Natural killer cell (primary cell): ENCODE measurements around the gene ACTC1. TPM values are rescaled to one million over a fixed set of nuclear protein-coding genes. Genes with fewer than 3 reads are reported as not detected.
"Not testable (repeated sequence)": the region's sequence is repeated elsewhere in the genome, so short reads cannot be mapped to it uniquely, and the experiment has no call there.

Experiments used
- ATAC-seq, 3 donors: fragments of 150-1000 bp in 2 of 3; fragments of 200-7000 bp in 1 of 3; cut with Tn5 transposase; 1 replicate in 1 of 3; 2 replicates in 2 of 3; pipeline ENCODE4 v1.10.0; 2021; ENCODE audit warnings: mild to moderate bottlenecking in 2 of 3, moderate library complexity in 2 of 3
- DNase-seq, 2 donors: peaks; one replicate each; pipeline versions ENCODE4 v3.0.0 to v3.0.0-alpha.2; 2013 to 2021; ENCODE audit warnings: mixed read lengths in 1 of 2
- H3K27ac ChIP-seq: one replicate; pipeline ENCODE4 v1.5.1; 2013; ENCODE audit warnings: mild to moderate bottlenecking, low read length
- H3K27me3 ChIP-seq: one replicate; pipeline ENCODE4 v1.6.1; 2013; ENCODE audit warnings: low read length; ENCODE audit not compliant: control insufficient read depth, insufficient read depth
- H3K36me3 ChIP-seq: one replicate; pipeline ENCODE4 v1.6.1; 2013; ENCODE audit warnings: low read length; ENCODE audit not compliant: control insufficient read depth, insufficient read depth
- H3K4me1 ChIP-seq: one replicate; pipeline ENCODE4 v1.6.1; 2013; ENCODE audit warnings: low read length; ENCODE audit not compliant: control insufficient read depth, insufficient read depth
- H3K4me3 ChIP-seq: one replicate; pipeline ENCODE4 v1.5.1; 2013; ENCODE audit warnings: low read length
- H3K9me3 ChIP-seq: one replicate; pipeline ENCODE4 v1.6.1; 2013; ENCODE audit warnings: low read length; ENCODE audit not compliant: control insufficient read depth, insufficient read depth
- H3K27ac Mint-ChIP-seq, 2 donors: one replicate each; pipeline ENCODE4 v1.8.0; 2022; ENCODE audit warnings: mild to moderate bottlenecking in 2 of 2, mixed read lengths in 2 of 2, moderate library complexity in 1 of 2
- H3K27me3 Mint-ChIP-seq, 2 donors: one replicate each; pipeline ENCODE4 v1.8.0; 2022; ENCODE audit warnings: low read depth in 2 of 2, mixed read lengths in 2 of 2
- H3K36me3 Mint-ChIP-seq: one replicate; pipeline ENCODE4 v1.8.0; 2022; ENCODE audit warnings: mixed read lengths
- H3K4me1 Mint-ChIP-seq, 2 donors: one replicate each; pipeline ENCODE4 v1.8.0; 2022; ENCODE audit warnings: mixed read lengths in 2 of 2
- H3K4me3 Mint-ChIP-seq: one replicate; pipeline ENCODE4 v1.8.0; 2022; ENCODE audit warnings: mild to moderate bottlenecking, moderate library complexity, mixed read lengths
- H3K9me3 Mint-ChIP-seq, 2 donors: one replicate each; pipeline ENCODE4 v1.8.0; 2022; ENCODE audit warnings: mixed read lengths in 2 of 2
- WGBS: methylation state at CpG from one replicate; pipeline ENCODE4 v1.1.7; 2013; ENCODE audit warnings: missing lambda C conversion rate; ENCODE audit not compliant: insufficient coverage; 5-methylcytosine and 5-hydroxymethylcytosine counted together
- intact Hi-C: fragments of 100-400 bp; cut with micrococcal nuclease; formaldehyde crosslinking; loops from one replicate; pipeline ENCODE4 v1.14.2; 2022
- total RNA-seq, 4 donors: library from RNA; stranded (reverse); fragments of 120-200 nt in 1 of 4; gene quantifications; one replicate each; pipeline versions ENCODE4 v1.2.3 to v1.2.4, GENCODE V29; 2013 to 2022
- TF ChIP-seq, protein P1 (sequence below): fragments of 200-600 bp; IDR thresholded peaks from one replicate; pipeline ENCODE4 v1.8.0; 2022; ENCODE audit warnings: antibody characterized with exemption

ACTC1 gene
- total RNA-seq, 3 donors from 2014 or later (not counting 1 experiment from before 2014, with no cell fraction given): not detected

DNA sequence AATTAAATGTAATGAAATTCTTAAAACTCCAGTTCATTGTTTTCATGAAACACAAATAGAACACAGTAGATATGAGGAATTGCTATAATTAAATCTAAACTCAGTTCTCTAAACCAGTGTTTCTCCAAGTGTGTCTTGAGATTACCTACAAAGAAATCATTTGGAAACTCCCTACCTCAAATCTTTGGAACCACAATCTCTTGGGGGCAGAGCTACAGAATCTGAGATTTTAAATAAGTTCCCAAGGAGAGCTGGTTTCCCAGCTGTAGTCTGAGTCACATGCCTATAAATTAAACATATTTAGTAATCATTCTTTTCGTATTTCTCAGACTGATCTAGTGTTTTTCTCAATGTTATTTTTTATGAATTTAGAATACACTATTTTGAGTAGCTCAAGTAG is 17.0 kb upstream of the ACTC1 start:
- Histone ChIP-seq H3K4me3 (no peak overlapping the region), H3K27ac (no peak overlapping the region), H3K9me3 (no peaks in the 10 kb centered on the region), H3K4me1 (no peaks in the 10 kb centered on the region), H3K27me3 (no peaks in the 10 kb centered on the region), H3K36me3 (no peaks in the 10 kb centered on the region)
- Mint-ChIP-seq H3K4me3 (no peak overlapping the region), H3K9me3 (no peaks in the 10 kb centered on the region), H3K36me3 (no peaks in the 10 kb centered on the region), H3K27me3 (peaks cover 14 to 59% of the 10 kb centered on the region in 2 donors), H3K4me1 (no peaks in the 10 kb centered on the region), H3K27ac (no peak overlapping the region)
- WGBS: no CpG with 5 or more reads among the region's 1 CpG
- TF ChIP-seq, protein P1, sequence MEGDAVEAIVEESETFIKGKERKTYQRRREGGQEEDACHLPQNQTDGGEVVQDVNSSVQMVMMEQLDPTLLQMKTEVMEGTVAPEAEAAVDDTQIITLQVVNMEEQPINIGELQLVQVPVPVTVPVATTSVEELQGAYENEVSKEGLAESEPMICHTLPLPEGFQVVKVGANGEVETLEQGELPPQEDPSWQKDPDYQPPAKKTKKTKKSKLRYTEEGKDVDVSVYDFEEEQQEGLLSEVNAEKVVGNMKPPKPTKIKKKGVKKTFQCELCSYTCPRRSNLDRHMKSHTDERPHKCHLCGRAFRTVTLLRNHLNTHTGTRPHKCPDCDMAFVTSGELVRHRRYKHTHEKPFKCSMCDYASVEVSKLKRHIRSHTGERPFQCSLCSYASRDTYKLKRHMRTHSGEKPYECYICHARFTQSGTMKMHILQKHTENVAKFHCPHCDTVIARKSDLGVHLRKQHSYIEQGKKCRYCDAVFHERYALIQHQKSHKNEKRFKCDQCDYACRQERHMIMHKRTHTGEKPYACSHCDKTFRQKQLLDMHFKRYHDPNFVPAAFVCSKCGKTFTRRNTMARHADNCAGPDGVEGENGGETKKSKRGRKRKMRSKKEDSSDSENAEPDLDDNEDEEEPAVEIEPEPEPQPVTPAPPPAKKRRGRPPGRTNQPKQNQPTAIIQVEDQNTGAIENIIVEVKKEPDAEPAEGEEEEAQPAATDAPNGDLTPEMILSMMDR: no peak
- intact Hi-C loops: no loop called here
- DNase-seq: no peak
- ATAC-seq: no peak

DNA sequence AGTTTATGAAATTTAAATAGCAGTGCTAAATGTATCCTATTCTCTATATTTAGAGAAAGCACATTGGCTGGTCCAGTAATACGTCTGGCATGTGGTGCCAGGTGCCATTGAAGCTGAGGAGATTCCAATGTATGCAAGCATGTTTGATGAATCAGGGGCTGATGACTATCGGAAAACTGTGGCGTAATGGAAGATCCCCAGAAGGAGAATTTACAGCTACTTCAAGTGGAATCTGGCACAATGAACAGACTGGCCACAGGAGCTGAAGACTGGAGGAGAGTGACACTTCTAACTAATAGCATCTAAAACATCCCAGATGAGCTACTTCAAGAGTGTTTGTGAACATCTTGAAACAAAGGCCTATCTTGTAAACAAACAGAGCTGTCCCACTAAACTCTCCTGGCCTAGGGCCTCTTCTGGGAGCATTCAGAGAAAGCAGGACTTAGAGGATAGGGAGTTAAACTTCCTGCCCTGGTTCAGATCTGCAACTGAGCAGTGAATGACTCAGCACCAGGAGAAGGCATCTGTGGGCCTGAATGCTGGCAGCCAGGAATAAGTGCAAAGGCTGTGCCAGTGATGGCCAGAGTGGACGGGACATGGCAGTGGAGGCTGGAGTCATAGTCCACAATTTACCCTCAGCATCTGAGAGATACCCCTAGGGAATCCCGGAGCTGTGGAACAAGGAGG is 15.2 kb upstream of the ACTC1 start:
- H3K4me3 ChIP-seq: no peak overlapping the region
- DNase-seq: no peak
- Mint-ChIP-seq H3K9me3 (peaks cover 0 to 5% of the 10 kb centered on the region in 2 donors), H3K36me3 (no peaks in the 10 kb centered on the region), H3K4me1 (no peaks in the 10 kb centered on the region), H3K27me3 (peaks cover 12 to 50% of the 10 kb centered on the region in 2 donors), H3K27ac (no peak overlapping the region), H3K4me3 (no peak overlapping the region)
- 95% methylated on average over 5 of the region's 5 CpGs for WGBS
- no peaks in the 10 kb centered on the region for H3K4me1 ChIP-seq
- no peaks in the 10 kb centered on the region for H3K27me3 ChIP-seq
- no peak overlapping the region for H3K27ac ChIP-seq
- intact Hi-C loops: no loop called here
- no peaks in the 10 kb centered on the region for H3K9me3 ChIP-seq
- TF ChIP-seq, protein P1: no peak
- ATAC-seq: no peak
- H3K36me3 ChIP-seq: no peaks in the 10 kb centered on the region

DNA sequence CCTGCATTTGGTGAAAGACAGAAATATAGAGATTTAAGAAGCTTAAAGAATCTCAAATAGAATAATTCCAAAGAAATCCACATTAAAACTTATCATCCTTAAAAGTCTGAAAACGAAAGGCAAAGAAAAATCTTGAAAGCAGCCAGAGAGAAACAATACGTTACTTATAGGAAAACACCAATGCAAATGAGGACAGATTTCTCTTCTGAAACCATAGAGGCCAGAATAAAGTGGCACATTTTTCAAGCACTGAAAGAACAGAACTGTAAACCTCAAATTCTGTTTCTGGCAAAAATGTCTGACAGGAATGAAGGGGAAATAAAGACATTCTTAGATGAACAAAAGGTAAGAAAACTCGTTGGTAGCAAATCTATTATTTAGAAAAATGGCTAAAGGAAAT is 13.8 kb upstream of the ACTC1 start:
- H3K36me3 Mint-ChIP-seq: no peaks in the 10 kb centered on the region
- no peak overlapping the region for H3K4me3 Mint-ChIP-seq
- DNase-seq (no peak), ATAC-seq (no peak)
- Histone ChIP-seq H3K4me1 (no peaks in the 10 kb centered on the region), H3K27me3 (no peaks in the 10 kb centered on the region), H3K36me3 (no peaks in the 10 kb centered on the region), H3K4me3 (no peak overlapping the region), H3K9me3 (no peaks in the 10 kb centered on the region), H3K27ac (no peak overlapping the region)
- no peak overlapping the region for H3K27ac Mint-ChIP-seq
- TF ChIP-seq, protein P1: no peak
- H3K27me3 Mint-ChIP-seq: peaks cover 8 to 45% of the 10 kb centered on the region in 2 donors
- H3K4me1 Mint-ChIP-seq: no peaks in the 10 kb centered on the region
- WGBS: 75% methylated on average over 3 of the region's 3 CpGs
- H3K9me3 Mint-ChIP-seq: peaks cover 0 to 5% of the 10 kb centered on the region in 2 donors
- intact Hi-C loops: no loop called here

DNA sequence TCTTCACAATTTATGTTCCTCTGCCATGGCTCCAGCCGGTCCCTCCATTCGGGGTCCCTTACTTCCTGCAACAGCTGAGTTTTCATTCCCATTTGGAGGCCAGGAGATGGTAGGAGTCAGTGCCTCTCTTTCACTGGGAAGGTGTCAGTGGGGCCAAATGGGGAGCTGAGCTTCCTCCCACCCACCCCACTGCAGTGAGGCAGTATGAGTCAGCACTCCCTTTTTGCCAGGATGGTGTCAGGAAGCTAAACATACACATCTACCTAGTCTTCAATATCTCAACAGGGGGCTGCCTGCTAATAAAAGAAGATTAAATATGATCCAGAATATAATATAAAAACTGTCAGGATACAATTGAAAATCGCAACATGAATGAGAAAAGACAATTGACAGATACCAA is 12.7 kb upstream of the ACTC1 start:
- Mint-ChIP-seq H3K4me3 (no peak overlapping the region), H3K9me3 (peaks cover 0 to 5% of the 10 kb centered on the region in 2 donors), H3K27me3 (peaks cover 4 to 46% of the 10 kb centered on the region in 2 donors), H3K27ac (no peak overlapping the region), H3K4me1 (no peaks in the 10 kb centered on the region), H3K36me3 (no peaks in the 10 kb centered on the region)
- WGBS: 90% methylated on average over 2 of the region's 3 CpGs
- peaks cover 2% of the 10 kb centered on the region for H3K27me3 ChIP-seq
- H3K27ac ChIP-seq: no peak overlapping the region
- no peak overlapping the region for H3K4me3 ChIP-seq
- H3K36me3 ChIP-seq: no peaks in the 10 kb centered on the region
- no peaks in the 10 kb centered on the region for H3K9me3 ChIP-seq
- ATAC-seq: no peak
- no peak for DNase-seq
- intact Hi-C loops: no loop called here
- TF ChIP-seq, protein P1: no peak
- H3K4me1 ChIP-seq: no peaks in the 10 kb centered on the region

DNA sequence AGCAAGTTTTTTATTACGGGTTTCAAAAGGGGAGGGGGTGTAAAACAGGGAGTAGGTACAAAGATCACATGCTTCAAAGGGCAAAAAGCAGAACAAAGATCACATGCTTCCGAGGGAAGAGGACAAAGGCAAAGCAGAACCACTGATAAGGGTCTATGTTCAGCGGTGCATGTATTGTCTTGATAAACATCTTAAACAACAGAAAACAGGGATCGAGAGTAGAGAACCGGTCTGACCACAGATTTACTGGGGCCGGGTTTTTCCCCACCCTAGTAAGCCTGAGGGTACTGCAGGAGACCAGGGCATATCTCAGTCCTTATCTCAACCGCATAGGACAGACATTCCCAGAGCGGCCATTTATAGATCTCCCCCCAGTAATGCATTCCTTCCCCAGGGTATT is 11.9 kb upstream of the ACTC1 start:
- DNase-seq, H3K4me1 Mint-ChIP-seq, H3K36me3 ChIP-seq, intact Hi-C loops, H3K27ac Mint-ChIP-seq, H3K27me3 ChIP-seq, H3K36me3 Mint-ChIP-seq, H3K4me3 ChIP-seq, H3K4me3 Mint-ChIP-seq, H3K9me3 Mint-ChIP-seq, H3K9me3 ChIP-seq, H3K27ac ChIP-seq, ATAC-seq, H3K4me1 ChIP-seq: not testable (repeated sequence)
- 78% methylated on average over 7 of the region's 8 CpGs for WGBS
- H3K27me3 Mint-ChIP-seq: peaks cover 3 to 47% of the 10 kb centered on the region in 2 donors
